Neural progenitor cell (in vitro differentiated cells): ENCODE measurements around the gene MRPL53. TPM values are rescaled to one million over a fixed set of nuclear protein-coding genes. Genes with fewer than 3 reads are reported as not detected.

Experiments used
- DNase-seq: peaks from one replicate; pipeline ENCODE4 v3.0.0-alpha.2; 2016; ENCODE audit warnings: low spot score
- H2AFZ ChIP-seq: fragments of 200-600 bp; sonication (generic); replicated peaks from 2 replicates; pipeline ENCODE4 v1.6.1; 2016; ENCODE audit warnings: antibody characterized with exemption
- H3F3A ChIP-seq: fragments of 200-600 bp; sonication (generic); 2 replicates; pipeline ENCODE4 v1.6.1; 2016; ENCODE audit warnings: antibody characterized with exemption, low read depth
- H3K27ac ChIP-seq: fragments of 200-600 bp; sonication (generic); 2 replicates; pipeline ENCODE4 v1.5.1; 2016; ENCODE audit warnings: mild to moderate bottlenecking
- H3K27me3 ChIP-seq: fragments of 200-600 bp; sonication (generic); 2 replicates; pipeline ENCODE4 v1.6.1; 2016; ENCODE audit warnings: mild to moderate bottlenecking, moderate library complexity
- H3K36me3 ChIP-seq: fragments of 200-600 bp; sonication (generic); 2 replicates; pipeline ENCODE4 v1.5.1; 2016
- H3K4me1 ChIP-seq: fragments of 200-600 bp; sonication (generic); 2 replicates; pipeline ENCODE4 v1.6.1; 2016; ENCODE audit warnings: mixed run types
- H3K4me2 ChIP-seq: fragments of 200-600 bp; sonication (generic); 2 replicates; pipeline ENCODE4 v1.6.1; 2016
- H3K4me3 ChIP-seq: fragments of 200-600 bp; sonication (generic); 2 replicates; pipeline ENCODE4 v1.5.1; 2016
- H3K79me2 ChIP-seq: fragments of 200-600 bp; sonication (generic); 2 replicates; pipeline ENCODE4 v1.6.1; 2016; ENCODE audit warnings: low read depth
- H3K9ac ChIP-seq: fragments of 200-600 bp; sonication (generic); 2 replicates; pipeline ENCODE4 v1.6.1; 2016
- H3K9me3 ChIP-seq: fragments of 200-600 bp; sonication (generic); 2 replicates; pipeline ENCODE4 v1.5.1; 2016; ENCODE audit warnings: low read depth
- H4K20me1 ChIP-seq: fragments of 200-600 bp; sonication (generic); 2 replicates; pipeline ENCODE4 v1.6.1; 2016; ENCODE audit warnings: low read depth
- H3K27ac Mint-ChIP-seq: 3 replicates; pipeline ENCODE4 v1.8.0; 2021; ENCODE audit warnings: mixed read lengths
- H3K27me3 Mint-ChIP-seq: 2 replicates; pipeline ENCODE4 v1.8.0; 2022; ENCODE audit warnings: low read depth, mild to moderate bottlenecking, inconsistent platforms, moderate library complexity, mixed read lengths; ENCODE audit not compliant: insufficient read depth
- H3K36me3 Mint-ChIP-seq: 3 replicates; pipeline ENCODE4 v1.8.0; 2021; ENCODE audit warnings: mixed read lengths
- H3K4me1 Mint-ChIP-seq: 3 replicates; pipeline ENCODE4 v1.8.0; 2021; ENCODE audit warnings: mixed read lengths
- H3K4me3 Mint-ChIP-seq: 3 replicates; pipeline ENCODE4 v1.8.0; 2021; ENCODE audit warnings: mild to moderate bottlenecking, moderate library complexity, mixed read lengths
- H3K9me3 Mint-ChIP-seq: 3 replicates; pipeline ENCODE4 v1.8.0; 2020; ENCODE audit warnings: mixed read lengths
- CTCF ChIP-seq: fragments of 200-600 bp; sonication (generic); IDR thresholded peaks from 2 replicates; pipeline ENCODE4 v1.5.1; 2017; ENCODE audit warnings: antibody characterized with exemption, mild to moderate bottlenecking
- EZH2 ChIP-seq: fragments of 200-600 bp; sonication (generic); IDR thresholded peaks from 2 replicates; pipeline ENCODE4 v1.6.1; 2017; ENCODE audit warnings: antibody characterized with exemption, mild to moderate bottlenecking, moderate library complexity
- EZH2phosphoT487 ChIP-seq: fragments of 200-600 bp; sonication (generic); IDR thresholded peaks from 2 replicates; pipeline ENCODE4 v1.6.1; 2017; ENCODE audit warnings: antibody characterized with exemption
- total RNA-seq: library from RNA; depleted of rRNA; stranded (reverse); fragments of >200 nt; gene quantifications from 2 replicates; pipeline ENCODE4 v1.2.3, GENCODE V29; 2015; ENCODE audit warnings: low replicate concordance

The MRPL53 gene
- total RNA-seq, 1 donor from 2014 or later, result 9.8 TPM

DNA sequence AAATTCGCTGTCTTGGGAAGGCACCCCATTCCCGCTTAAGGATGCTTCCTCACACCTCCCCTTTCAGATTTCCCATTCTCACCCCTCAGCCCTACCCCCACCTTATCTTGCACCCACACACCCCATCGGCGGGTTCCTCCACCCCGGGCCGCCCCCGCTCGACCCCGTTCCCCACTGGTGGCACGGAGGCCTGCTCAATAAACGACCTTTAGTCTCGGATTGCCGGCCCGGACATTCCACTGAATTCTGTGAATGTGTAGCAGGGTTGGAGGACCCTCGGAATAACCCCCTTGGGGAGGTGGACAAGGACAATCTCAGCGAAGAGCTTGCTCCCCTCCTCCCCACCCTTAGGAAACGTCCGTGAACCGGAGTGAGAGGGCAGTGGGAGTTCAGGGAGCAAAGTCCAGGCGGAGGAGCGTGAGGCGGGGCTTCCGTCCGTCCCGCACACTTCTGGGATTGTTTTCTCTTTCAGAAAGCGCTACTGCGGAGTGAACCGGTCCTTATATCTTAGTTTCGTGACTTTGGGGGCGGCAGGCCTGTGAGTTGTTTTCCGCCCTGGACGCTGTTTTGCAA, 29.8 kb upstream of the MRPL53 start:
- H3K36me3 Mint-ChIP-seq, result peaks cover 21% of the 10 kb centered on the region
- TF ChIP-seq CTCF, result no peak
- TF ChIP-seq EZH2, result no peak
- no peak for TF ChIP-seq EZH2phosphoT487
- peaks cover 13% of the 10 kb centered on the region for H3K79me2 ChIP-seq
- peaks cover 89% of the 10 kb centered on the region for H3K27me3 ChIP-seq
- H3K27ac ChIP-seq, result no peak overlapping the region
- H3F3A ChIP-seq, result peaks cover 50% of the 10 kb centered on the region
- H3K9me3 ChIP-seq, result no peaks in the 10 kb centered on the region
- H3K9ac ChIP-seq, result no peak overlapping the region
- H3K4me3 ChIP-seq, result peak overlapping the region; percentile 46
- H2AFZ ChIP-seq, result peak overlapping the region; percentile 67
- H3K36me3 ChIP-seq, result no peaks in the 10 kb centered on the region
- H3K4me2 ChIP-seq, result peak overlapping the region; percentile 85
- peaks cover 83% of the 10 kb centered on the region for H3K27me3 Mint-ChIP-seq
- H3K4me1 ChIP-seq, result peaks cover 41% of the 10 kb centered on the region
- no peak overlapping the region for H3K27ac Mint-ChIP-seq
- peak; percentile 42 for DNase-seq
- peaks cover 2% of the 10 kb centered on the region for H3K9me3 Mint-ChIP-seq
- H3K4me3 Mint-ChIP-seq, result peak overlapping the region; percentile 80
- peaks cover 52% of the 10 kb centered on the region for H3K4me1 Mint-ChIP-seq
- peaks cover 35% of the 10 kb centered on the region for H4K20me1 ChIP-seq

- Histone ChIP-seq H3K27me3 (peaks cover 96% of the 10 kb centered on the region), H3K9ac (no peak overlapping the region), H3K4me3 (no peak overlapping the region), H4K20me1 (peaks cover 35% of the 10 kb centered on the region), H3F3A (peaks cover 50% of the 10 kb centered on the region), H3K27ac (no peak overlapping the region), H3K79me2 (peaks cover 9% of the 10 kb centered on the region), H3K4me1 (peaks cover 37% of the 10 kb centered on the region), H3K4me2 (peak overlapping the region; percentile 85), H3K9me3 (no peaks in the 10 kb centered on the region), H2AFZ (no peak overlapping the region), H3K36me3 (no peaks in the 10 kb centered on the region)
- H3K4me1 Mint-ChIP-seq, result peaks cover 46% of the 10 kb centered on the region
- peak overlapping the region; percentile 80 for H3K4me3 Mint-ChIP-seq
- DNase-seq, result peak; percentile 41
- no peak overlapping the region for H3K27ac Mint-ChIP-seq
- peaks cover 2% of the 10 kb centered on the region for H3K9me3 Mint-ChIP-seq
- H3K36me3 Mint-ChIP-seq, result peaks cover 18% of the 10 kb centered on the region
- TF ChIP-seq CTCF (no peak), EZH2 (no peak)
- peaks cover 82% of the 10 kb centered on the region for H3K27me3 Mint-ChIP-seq
These were observed 29.0 kb upstream of the MRPL53 start for GRCh38 chr2:74501335-74502071.

DNA sequence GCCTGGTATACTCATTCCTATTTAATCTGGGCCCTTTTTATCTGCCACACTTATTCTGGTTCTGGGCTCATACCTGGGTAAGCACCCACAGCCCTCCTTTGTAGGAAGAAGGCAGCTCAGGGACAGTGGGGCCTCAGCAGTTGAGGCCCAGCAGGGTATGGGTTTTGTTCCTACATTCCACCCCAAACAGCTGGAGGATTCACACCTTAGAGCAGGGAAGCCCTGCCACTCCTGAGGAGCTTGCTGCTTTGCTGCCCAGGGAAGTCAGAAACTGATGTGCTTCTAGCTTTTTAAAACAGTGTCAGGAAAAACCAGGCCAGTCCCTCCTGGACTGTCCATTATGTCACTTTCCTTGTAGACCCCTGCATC, 28.1 kb upstream of the MRPL53 start:
- Histone ChIP-seq H3K79me2 (peaks cover under 1% of the 10 kb centered on the region), H2AFZ (no peak overlapping the region), H3F3A (peaks cover 50% of the 10 kb centered on the region), H3K4me1 (peaks cover 35% of the 10 kb centered on the region), H3K9ac (no peak overlapping the region), H3K27me3 (peaks cover 100% of the 10 kb centered on the region), H3K4me3 (no peak overlapping the region), H4K20me1 (peaks cover 35% of the 10 kb centered on the region), H3K36me3 (no peaks in the 10 kb centered on the region), H3K4me2 (no peak overlapping the region), H3K27ac (no peak overlapping the region), H3K9me3 (no peaks in the 10 kb centered on the region)
- Mint-ChIP-seq H3K27ac (no peak overlapping the region), H3K27me3 (peaks cover 89% of the 10 kb centered on the region), H3K4me3 (no peak overlapping the region), H3K9me3 (peaks cover 2% of the 10 kb centered on the region), H3K36me3 (peaks cover 13% of the 10 kb centered on the region), H3K4me1 (peaks cover 44% of the 10 kb centered on the region)
- no peak for DNase-seq
- TF ChIP-seq EZH2phosphoT487 (no peak), EZH2 (no peak), CTCF (no peak)
